ENCODE data around the gene GAL3ST2.

DNA sequence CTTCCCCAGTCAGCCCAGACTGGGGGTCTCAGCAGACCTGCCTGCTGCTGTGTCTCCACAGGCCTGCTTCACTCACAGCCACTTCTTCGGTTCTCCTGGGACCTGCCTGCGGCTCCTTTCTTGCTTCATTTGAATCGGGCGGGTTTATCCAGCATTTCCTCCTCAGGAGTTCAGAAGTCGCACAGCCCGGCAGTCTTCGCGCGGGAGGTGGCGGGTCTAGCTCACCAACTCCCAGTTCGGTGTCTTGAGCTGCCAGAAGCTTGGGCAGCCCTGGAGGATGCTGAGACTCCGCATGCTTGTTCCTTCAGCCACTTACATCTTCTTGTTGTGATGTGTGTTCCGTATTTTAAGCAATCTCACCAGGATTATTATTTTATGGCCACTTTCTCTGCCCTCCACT, 31.3 kb upstream of the GAL3ST2 start:
- TF ChIP-seq NRF1 (IDR thresholded peaks at IDR 0.05; ENCODE audit: low read depth, low read length) (no peak), EZH2 (IDR thresholded peaks at IDR 0.05; ENCODE audit: low read depth, low read length, severe bottlenecking) (no peak), YY1 (IDR thresholded peaks at IDR 0.05; ENCODE audit: low read depth, low read length) (no peak), HDAC2 (IDR thresholded peaks at IDR 0.05; ENCODE audit: borderline replicate concordance in 1 of 2, low read depth in 2 of 2, low read length in 2 of 2) (no peak), SRF (IDR thresholded peaks at IDR 0.05; ENCODE audit: low read depth, low read length) (no peak)
- TF ChIP-seq, protein P1, sequence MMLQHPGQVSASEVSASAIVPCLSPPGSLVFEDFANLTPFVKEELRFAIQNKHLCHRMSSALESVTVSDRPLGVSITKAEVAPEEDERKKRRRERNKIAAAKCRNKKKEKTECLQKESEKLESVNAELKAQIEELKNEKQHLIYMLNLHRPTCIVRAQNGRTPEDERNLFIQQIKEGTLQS (IDR thresholded peaks at IDR 0.05; ENCODE audit: insufficient read depth, low read depth, low read length), result no peak

Data from H1 (cell line).